A673 (cell line): ENCODE results near the gene MLXIP.

Experiments used
- EZH2 ChIP-seq: fragments of 200-600 bp; sonication (generic); IDR thresholded peaks from 2 replicates; pipeline ENCODE4 v1.6.1; 2017; ENCODE audit warnings: borderline replicate concordance, low read depth, mild to moderate bottlenecking, mixed read lengths, antibody characterized with exemption, low read length; ENCODE audit not compliant: poor library complexity, severe bottlenecking
- TF ChIP-seq, protein P1 (sequence below): fragments of 300-800, 200-600 bp; sonication (generic); conservative IDR thresholded peaks from 2 replicates; pipeline ENCODE4 v1.5.1; 2017; ENCODE audit warnings: low read depth, mild to moderate bottlenecking, antibody characterized with exemption, low read length, moderate library complexity, mixed read lengths

DNA sequence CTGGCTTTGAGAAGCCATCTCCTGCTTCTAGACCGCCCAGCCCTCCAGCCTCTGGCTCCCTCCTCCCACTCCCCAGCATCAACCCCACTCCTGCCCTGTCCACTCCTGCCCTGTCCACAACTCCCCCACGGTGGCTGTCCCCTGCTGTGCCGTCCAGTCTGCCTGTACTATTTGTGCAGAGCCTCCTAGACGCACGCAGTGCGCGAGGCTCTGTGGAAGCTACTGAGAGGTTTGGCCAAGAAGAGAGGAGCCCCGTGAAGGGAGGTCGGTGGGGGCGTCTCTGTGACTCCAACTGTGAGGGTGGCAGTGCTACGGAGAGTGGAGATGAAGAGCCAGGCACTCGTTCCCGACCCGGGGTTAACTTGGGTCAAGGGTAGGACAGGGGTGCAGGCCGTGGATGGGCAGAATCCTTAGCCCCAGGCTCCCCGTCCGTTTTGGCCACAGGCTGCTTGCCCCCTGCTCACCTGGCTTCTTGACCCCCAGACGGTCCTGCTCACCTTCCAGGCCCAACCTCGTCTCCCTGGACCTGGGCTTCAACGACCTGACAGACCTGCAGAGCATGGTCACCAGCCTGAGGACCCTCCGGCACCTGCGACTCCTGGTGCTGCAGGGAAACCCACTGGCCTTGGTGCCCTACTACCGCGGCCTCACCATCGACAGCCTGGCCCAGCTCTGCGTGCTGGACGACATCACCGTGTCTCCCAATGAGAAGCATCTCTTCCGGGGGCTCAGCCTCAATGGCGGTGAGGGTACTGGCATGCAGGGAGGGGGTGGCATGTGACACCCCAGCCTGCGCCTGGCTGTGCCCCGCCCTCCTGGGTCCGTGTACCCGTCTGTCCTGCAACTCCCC, 111.3 kb downstream of the MLXIP start:
- TF ChIP-seq EZH2 = no peak
- TF ChIP-seq, protein P1, sequence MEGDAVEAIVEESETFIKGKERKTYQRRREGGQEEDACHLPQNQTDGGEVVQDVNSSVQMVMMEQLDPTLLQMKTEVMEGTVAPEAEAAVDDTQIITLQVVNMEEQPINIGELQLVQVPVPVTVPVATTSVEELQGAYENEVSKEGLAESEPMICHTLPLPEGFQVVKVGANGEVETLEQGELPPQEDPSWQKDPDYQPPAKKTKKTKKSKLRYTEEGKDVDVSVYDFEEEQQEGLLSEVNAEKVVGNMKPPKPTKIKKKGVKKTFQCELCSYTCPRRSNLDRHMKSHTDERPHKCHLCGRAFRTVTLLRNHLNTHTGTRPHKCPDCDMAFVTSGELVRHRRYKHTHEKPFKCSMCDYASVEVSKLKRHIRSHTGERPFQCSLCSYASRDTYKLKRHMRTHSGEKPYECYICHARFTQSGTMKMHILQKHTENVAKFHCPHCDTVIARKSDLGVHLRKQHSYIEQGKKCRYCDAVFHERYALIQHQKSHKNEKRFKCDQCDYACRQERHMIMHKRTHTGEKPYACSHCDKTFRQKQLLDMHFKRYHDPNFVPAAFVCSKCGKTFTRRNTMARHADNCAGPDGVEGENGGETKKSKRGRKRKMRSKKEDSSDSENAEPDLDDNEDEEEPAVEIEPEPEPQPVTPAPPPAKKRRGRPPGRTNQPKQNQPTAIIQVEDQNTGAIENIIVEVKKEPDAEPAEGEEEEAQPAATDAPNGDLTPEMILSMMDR = no peak
